Progenitor cell of endocrine pancreas (in vitro differentiated cells): ENCODE measurements around the gene HYDIN. TPM values are rescaled to one million over a fixed set of nuclear protein-coding genes. Genes with fewer than 3 reads are reported as not detected.

Experiments
- DNase-seq: peaks from one replicate; pipeline ENCODE4 v3.0.0; 2021; ENCODE audit warnings: low spot score; ENCODE audit not compliant: unreplicated experiment
- H3K27ac Mint-ChIP-seq: 2 replicates; pipeline ENCODE4 v1.8.0; 2021; ENCODE audit warnings: mild to moderate bottlenecking, moderate library complexity, mixed read lengths
- H3K27me3 Mint-ChIP-seq: 2 replicates; pipeline ENCODE4 v1.8.0; 2021; ENCODE audit warnings: mixed read lengths
- H3K36me3 Mint-ChIP-seq: 2 replicates; pipeline ENCODE4 v1.8.0; 2022; ENCODE audit warnings: mixed read lengths; ENCODE audit not compliant: insufficient read depth
- H3K4me1 Mint-ChIP-seq: 2 replicates; pipeline ENCODE4 v1.8.0; 2021; ENCODE audit warnings: low read depth, mixed read lengths
- H3K4me3 Mint-ChIP-seq: 2 replicates; pipeline ENCODE4 v1.8.0; 2021; ENCODE audit warnings: low read depth, mild to moderate bottlenecking, moderate library complexity, mixed read lengths
- H3K9me3 Mint-ChIP-seq: 2 replicates; pipeline ENCODE4 v1.8.0; 2021; ENCODE audit warnings: low read depth, mixed read lengths
- total RNA-seq: library from RNA; stranded (reverse); gene quantifications from 2 replicates; pipeline ENCODE4 v1.2.1, GENCODE V29; 2021
- TF ChIP-seq, protein P1 (sequence below): fragments of 200-600 bp; sonication (generic); IDR thresholded peaks from one replicate; pipeline ENCODE4 v1.5.0; 2021; ENCODE audit warnings: antibody characterized with exemption, mild to moderate bottlenecking; ENCODE audit not compliant: unreplicated experiment

HYDIN gene
- total RNA-seq, 1 donor from 2014 or later, result 21.7 TPM

DNA sequence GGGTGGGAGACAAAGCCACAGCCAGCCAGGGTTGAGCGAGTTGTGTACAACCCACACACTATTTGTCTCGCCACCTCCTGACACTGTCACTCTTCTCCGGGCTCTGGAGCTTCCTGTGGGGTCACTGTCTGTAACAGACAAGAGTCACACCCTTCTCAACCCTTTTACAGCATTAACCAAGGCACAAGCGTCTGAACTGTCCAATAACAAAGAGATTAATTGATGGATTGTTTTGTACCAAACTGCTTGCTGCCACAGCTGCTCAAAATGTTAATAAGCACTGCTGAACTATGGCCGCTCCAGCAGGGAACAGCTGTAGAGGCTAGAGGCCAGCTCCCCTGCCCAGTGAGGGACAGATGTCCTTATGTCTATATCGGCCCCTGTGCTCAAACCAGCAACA lies 25.2 kb upstream of the HYDIN start:
- Mint-ChIP-seq H3K4me3 (no peak overlapping the region), H3K27ac (no peak overlapping the region), H3K27me3 (peaks cover 8% of the 10 kb centered on the region)

GRCh38 chr16:71254832-71255525 lies 24.5 kb upstream of the HYDIN start:
- peaks cover 8% of the 10 kb centered on the region for H3K27me3 Mint-ChIP-seq
- no peaks in the 10 kb centered on the region for H3K36me3 Mint-ChIP-seq
- H3K9me3 Mint-ChIP-seq, result no peaks in the 10 kb centered on the region
- no peak overlapping the region for H3K27ac Mint-ChIP-seq
- DNase-seq, result no peak
- H3K4me1 Mint-ChIP-seq, result peaks cover 3% of the 10 kb centered on the region
- TF ChIP-seq, protein P1, sequence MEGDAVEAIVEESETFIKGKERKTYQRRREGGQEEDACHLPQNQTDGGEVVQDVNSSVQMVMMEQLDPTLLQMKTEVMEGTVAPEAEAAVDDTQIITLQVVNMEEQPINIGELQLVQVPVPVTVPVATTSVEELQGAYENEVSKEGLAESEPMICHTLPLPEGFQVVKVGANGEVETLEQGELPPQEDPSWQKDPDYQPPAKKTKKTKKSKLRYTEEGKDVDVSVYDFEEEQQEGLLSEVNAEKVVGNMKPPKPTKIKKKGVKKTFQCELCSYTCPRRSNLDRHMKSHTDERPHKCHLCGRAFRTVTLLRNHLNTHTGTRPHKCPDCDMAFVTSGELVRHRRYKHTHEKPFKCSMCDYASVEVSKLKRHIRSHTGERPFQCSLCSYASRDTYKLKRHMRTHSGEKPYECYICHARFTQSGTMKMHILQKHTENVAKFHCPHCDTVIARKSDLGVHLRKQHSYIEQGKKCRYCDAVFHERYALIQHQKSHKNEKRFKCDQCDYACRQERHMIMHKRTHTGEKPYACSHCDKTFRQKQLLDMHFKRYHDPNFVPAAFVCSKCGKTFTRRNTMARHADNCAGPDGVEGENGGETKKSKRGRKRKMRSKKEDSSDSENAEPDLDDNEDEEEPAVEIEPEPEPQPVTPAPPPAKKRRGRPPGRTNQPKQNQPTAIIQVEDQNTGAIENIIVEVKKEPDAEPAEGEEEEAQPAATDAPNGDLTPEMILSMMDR, result no peak
- H3K4me3 Mint-ChIP-seq, result no peak overlapping the region

More for the DNA sequence above, 25.2 kb upstream of the HYDIN start:
- no peak for DNase-seq
- TF ChIP-seq, protein P1, result no peak
- Mint-ChIP-seq H3K36me3 (no peaks in the 10 kb centered on the region), H3K9me3 (no peaks in the 10 kb centered on the region), H3K4me1 (peaks cover 3% of the 10 kb centered on the region)

- TF ChIP-seq, protein P1, result no peak
- Mint-ChIP-seq H3K27me3 (no peaks in the 10 kb centered on the region), H3K4me1 (peaks cover 3% of the 10 kb centered on the region), H3K36me3 (no peaks in the 10 kb centered on the region), H3K4me3 (no peak overlapping the region), H3K9me3 (no peaks in the 10 kb centered on the region), H3K27ac (no peak overlapping the region)
- DNase-seq, result no peak
Observed at GRCh38 chr16:71250461-71251235, 20.1 kb upstream of the HYDIN start.

DNA sequence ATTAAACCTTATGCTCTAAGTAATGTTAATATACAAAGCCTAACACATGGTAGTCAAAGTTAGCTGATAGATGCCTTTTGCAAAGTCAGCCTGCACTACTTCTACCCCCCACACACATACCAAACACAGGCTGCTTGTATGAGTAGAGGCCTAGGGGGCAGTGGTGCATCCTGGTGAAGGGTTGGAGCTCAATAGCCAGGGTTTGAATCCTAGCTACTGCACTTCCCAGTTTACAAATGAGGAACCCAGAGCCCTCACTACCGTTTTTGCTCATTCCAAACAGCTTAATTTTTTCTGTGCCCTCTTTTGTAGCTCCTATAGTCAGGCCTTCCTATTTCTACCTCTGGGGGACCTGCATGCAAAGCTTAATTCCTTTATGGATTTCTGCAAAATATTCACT lies 18.9 kb upstream of the HYDIN start:
- Mint-ChIP-seq H3K36me3 (no peaks in the 10 kb centered on the region), H3K27ac (no peak overlapping the region), H3K9me3 (no peaks in the 10 kb centered on the region), H3K4me1 (no peaks in the 10 kb centered on the region), H3K4me3 (no peak overlapping the region), H3K27me3 (no peaks in the 10 kb centered on the region)
- TF ChIP-seq, protein P1, result no peak
- DNase-seq, result no peak

GRCh38 chr16:71247478-71247877 lies 17.0 kb upstream of the HYDIN start:
- peaks cover 3% of the 10 kb centered on the region for H3K4me1 Mint-ChIP-seq
- H3K36me3 Mint-ChIP-seq, result no peaks in the 10 kb centered on the region
- H3K27me3 Mint-ChIP-seq, result no peaks in the 10 kb centered on the region
- no peak overlapping the region for H3K4me3 Mint-ChIP-seq
- TF ChIP-seq, protein P1, result no peak
- no peaks in the 10 kb centered on the region for H3K9me3 Mint-ChIP-seq
- no peak for DNase-seq
- H3K27ac Mint-ChIP-seq, result no peak overlapping the region
